NCI-H1436 treated with DMSO at 0.1 percent for 48 hours (cell line): ENCODE measurements around the gene CXorf65.

Source experiments
- DNase-seq: peaks from one replicate; lab custom pipeline; 2025; lab: John Stamatoyannopoulos, UW

The CXorf65 gene

DNA sequence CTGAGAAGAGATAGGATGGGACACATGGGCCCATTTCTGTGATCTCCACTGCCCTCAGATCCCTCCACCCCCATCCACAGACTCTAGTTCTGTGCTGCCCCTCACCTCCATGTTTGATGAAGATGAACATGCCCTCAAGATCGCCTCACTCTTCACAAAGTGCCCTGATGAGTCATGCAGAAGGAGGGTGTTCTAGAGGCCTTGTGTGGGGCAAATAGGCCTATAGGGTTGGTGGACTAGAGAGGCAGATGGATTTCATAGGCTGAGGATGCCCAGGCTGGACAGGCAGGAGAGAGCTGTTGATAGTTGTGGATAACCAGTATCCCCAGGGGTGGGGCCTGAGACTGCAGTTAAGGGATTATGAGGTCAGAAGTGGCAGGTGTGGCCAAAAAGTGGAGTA is at the start of gene CXorf65:
Gene CXorf65, minus strand, starts transcription at position 314 of the 400 bp plus-strand sequence. Its CDS starts 184 bp downstream, at position 130.
- no peak for DNase-seq

DNA sequence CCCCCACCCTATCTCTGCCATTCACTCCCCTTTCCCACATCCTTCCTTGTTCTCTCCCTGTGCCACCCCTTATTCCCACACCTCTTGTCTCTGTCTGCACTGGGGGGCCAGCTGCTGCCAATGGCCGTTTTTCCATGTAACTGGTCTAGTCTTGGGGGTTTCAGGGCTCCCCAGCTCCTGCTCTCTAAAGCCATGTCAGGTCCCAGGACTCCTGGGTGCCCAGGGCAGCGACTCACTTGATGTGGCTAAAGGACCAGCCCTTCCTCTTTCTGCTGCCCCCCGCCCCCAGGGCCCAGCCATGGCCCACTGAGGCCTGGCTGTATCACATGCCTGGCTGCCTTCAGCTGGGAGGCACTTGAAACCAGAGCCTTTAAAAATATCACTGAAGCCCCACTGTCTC is 48.1 kb upstream of the CXorf65 start:
- no peak for DNase-seq

DNA sequence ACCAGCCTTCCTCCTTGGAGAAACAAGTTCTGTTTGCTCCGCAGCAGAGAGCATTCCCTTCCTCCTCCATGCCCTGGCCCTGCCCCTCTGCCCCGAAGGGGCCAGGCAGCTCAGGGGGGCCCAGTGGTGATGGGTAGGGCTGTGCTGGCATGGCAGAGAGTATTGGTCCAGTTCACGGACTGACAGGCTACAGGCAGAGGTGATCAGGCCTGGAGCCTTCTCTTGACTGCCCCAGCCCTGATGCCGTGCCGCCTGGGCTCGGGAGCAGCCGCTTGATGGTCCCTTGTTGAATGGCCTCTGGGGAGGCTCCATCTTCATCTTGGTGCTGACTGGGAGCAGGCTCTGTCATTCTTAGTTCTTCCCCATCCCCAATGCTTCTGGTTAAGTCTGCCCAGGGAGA is 47.7 kb upstream of the CXorf65 start:
- DNase-seq: no peak

DNA sequence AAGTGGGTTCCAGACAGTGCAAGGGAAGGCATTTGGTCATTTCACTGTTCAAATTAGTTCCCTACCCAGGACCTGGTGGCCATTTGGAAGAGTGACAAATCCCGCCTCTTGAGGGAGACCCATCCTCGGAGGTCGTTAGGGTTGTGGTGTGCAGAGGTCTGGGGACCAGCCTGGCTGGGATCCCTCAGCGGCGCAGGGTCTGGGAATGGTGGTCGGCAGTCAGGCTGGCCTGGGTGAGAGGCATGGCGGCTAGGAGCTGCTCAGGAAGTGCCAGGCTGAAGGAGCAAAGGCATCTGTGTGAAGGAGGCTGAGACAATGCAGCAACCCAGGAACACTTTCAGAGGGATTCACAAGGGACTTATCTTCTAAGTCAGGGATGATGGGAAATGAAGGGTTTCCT is 44.8 kb upstream of the CXorf65 start:
- no peak for DNase-seq

DNA sequence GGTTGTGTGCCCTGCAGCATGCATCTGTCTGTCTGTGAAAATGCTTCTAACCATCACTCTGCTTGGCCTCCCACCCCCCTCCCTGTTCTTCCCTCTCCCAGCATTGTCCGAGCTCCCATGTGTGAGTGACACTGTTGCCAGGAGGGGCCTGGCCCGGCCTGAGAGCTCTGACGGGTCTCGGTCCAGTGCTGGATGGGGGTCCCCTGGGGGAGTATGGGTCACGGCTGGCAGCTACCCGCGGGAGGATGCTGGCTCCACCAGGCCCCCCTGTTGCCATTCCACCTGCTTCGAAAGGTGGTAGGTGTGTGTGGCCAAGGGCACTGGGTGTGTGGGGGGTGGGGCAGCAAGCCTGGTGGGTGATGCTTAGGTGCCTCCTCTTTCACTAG is 41.7 kb upstream of the CXorf65 start:
- DNase-seq: no peak

DNA sequence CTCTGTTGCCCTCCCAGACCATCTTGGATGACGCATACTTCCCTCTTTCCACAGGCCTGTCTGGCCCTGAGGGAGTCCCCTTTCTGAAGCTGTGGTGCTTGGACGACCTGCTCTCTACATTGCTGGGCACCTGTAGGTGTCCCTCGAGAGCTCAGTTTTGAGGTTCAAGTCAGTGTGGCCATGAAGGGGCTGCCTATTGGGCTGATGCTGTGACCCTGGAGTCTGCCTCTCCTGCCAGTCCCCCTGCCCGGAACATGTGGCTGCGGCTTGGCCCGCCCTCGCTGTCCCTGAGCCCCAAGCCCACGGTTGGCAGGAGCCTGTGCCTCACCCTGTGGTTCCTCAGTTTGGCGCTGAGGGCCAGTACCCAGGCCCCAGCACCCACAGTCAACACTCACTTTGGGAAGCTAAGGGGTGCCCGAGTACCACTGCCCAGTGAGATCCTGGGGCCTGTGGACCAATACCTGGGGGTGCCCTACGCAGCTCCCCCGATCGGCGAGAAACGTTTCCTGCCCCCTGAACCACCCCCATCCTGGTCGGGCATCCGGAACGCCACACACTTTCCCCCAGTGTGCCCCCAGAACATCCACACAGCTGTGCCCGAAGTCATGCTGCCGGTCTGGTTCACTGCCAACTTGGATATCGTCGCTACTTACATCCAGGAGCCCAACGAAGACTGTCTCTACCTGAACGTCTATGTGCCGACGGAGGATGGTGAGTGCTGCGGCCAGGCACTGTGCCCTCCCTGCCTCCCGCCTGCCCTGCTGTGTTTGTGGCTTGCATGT is 41.1 kb upstream of the CXorf65 start:
- DNase-seq: no peak

DNA sequence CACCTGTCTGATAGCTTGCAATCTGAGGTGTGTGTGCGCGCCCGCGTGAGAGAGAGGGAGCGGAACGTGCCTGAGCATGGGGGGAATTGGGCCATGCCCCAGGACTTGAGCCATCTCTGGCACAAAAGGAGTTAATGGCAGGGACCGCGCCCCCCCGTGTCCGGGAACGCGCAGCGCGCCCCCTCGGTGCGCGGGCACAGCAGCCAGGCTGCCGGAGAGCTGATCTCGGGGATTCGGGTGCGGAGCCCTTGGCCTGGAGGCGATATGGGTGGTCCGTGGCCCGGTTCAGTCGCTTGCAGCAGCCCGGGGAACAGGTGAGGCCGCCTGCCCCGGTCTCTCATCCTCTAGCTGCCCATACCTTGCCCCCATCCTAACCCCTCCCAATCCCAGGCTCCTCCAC is 38.1 kb upstream of the CXorf65 start, which contains the start of gene NLGN3:
Gene NLGN3, plus strand, starts transcription at position 191 of the 400 bp plus-strand sequence. CDS start 2,909 bp downstream, outside the sequence.
- DNase-seq: no peak

DNA sequence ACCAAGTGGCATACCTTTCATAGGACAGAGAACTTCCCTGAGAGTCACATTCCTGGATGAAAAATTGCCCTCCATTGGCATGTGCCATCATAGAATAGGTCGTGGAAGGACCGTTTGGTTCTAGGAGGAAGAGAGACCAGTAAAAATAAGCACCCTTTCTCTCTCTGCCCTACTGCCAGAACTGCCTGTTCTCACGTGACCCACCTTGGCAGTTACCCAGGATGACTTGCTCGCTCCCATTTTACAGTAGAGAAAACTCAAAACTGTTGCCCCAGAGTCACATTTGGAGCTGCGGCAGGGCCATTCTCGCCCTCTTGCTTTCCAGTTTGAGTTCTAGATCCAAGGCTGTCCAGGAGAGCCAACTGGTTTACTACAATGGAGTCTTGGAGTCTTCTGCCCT is 37.0 kb upstream of the CXorf65 start:
- no peak for DNase-seq

DNA sequence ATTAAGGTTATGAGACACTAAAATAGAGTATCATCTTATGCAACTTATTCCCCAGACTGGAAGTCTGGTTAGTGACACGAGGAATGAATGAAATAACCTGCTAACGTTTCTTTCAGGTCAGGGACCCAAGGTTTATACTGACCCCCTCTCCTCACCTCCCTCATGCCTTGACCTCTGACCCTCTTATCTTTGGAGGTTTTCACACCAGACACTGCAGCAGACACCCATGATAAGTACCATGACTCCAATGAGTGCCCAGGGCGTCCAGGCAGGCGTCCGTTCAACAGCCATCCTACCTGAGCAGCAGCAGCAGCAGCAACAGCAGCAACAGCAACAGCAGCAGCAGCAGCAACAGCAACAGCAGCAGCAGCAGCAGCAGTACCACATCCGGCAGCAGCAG is 33.9 kb upstream of the CXorf65 start:
- no peak for DNase-seq

DNA sequence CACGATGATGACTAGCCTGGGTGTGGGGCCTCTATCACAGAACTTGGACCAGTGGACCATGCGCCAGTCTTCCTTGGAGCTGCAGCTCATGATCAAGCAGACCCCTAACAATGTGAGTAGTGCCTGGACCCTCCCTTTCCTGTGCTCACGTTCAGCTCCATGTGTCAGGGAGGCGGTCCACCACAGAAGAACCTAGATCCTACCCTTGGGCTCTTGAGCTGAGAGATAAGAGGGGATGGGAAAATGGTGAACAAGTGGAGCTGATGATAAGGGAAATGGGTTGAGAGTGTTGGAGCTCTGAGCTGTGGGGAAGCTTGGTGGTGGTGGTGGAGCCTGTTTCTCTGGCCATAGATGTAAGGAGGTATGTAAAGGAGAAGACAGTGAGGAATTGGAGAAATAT is 25.0 kb upstream of the CXorf65 start:
- DNase-seq: no peak

DNA sequence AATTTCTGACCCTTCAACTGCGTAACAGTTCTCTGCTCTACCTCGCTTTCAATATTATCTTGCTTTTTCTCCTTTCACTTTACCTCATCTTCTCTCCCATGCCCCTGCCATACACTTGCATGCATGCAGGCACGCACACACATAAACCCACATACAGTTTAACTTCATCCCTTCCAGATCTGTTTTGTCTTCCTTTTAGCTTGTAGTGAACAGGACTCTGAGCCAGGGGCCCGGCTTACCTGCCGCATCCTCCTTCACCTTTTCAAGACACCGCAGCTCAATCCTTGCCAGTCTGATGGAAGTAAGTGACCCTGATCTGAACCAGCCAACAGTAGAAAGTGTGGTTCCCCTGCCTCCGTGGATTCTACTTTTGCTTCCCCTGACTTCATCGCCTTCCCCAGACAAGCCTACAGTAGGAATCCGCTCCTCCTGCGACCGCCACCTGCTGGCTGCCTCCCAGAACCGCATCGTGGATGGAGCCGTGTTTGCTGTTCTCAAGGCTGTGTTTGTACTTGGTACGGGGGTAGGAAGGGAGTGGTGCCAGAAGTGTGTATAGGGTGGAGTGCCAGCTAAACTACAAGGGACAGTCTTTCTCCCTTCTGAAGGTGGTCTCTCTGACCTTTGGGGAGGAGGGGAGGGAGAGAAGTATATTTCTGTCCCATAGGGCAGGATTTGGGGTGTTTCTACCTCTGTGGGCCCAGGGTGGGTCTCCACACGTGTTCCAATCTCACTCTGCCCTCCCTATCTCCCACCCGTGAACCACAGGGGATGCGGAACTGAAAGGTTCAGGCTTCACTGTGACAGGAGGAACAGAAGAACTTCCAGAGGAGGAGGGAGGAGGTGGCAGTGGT is 22.6 kb upstream of the CXorf65 start:
- no peak for DNase-seq

DNA sequence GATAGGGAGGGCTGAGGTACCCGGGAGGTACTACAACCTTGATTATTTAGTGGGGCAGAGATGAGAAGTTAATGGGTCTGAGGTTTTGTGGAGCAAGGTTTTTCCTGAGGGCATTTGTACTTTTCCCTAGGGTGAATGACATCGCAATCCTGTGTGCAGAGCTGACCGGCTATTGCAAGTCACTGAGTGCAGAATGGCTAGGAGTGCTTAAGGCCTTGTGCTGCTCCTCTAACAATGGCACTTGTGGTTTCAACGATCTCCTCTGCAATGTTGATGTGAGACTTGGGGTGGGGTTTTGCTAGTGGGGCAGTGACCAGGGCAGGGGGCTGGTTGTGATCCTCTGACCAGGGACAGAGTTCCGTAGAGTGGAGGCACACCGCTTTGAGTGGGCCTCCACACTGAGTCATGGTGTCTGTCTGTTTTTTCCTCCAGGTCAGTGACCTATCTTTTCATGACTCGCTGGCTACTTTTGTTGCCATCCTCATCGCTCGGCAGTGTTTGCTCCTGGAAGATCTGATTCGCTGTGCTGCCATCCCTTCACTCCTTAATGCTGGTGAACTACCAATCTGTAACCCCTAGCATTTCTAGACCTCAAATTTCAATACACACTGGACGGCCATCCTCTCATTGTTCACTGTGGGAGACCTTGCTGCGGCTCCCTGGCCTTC is 21.8 kb upstream of the CXorf65 start:
- DNase-seq: no peak

DNA sequence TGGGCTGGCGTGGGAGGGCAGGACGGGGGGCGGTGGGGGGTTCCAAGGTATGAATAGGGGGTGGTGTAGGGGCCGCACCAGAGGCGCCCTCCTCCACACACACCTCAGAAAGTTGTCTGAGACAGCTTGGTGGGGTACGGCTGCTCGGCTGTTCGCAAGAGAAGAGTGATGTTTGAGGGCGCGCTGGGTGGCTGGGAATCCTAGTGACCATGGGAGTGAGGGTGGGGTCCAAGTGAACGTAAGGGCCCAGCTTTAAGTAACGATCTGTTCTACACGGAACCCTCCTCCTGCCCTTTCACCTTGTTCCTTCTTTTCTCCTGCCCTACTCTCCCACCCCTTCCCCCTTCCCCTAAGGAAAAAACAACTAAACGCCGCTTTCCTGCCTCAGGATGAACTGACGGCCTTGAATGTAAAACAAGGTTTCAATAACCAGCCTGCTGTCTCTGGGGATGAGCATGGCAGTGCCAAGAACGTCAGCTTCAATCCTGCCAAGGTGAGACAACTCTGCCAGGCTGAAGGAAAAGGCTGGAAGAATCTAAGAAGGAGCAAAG is 12.5 kb upstream of the CXorf65 start:
- no peak for DNase-seq

DNA sequence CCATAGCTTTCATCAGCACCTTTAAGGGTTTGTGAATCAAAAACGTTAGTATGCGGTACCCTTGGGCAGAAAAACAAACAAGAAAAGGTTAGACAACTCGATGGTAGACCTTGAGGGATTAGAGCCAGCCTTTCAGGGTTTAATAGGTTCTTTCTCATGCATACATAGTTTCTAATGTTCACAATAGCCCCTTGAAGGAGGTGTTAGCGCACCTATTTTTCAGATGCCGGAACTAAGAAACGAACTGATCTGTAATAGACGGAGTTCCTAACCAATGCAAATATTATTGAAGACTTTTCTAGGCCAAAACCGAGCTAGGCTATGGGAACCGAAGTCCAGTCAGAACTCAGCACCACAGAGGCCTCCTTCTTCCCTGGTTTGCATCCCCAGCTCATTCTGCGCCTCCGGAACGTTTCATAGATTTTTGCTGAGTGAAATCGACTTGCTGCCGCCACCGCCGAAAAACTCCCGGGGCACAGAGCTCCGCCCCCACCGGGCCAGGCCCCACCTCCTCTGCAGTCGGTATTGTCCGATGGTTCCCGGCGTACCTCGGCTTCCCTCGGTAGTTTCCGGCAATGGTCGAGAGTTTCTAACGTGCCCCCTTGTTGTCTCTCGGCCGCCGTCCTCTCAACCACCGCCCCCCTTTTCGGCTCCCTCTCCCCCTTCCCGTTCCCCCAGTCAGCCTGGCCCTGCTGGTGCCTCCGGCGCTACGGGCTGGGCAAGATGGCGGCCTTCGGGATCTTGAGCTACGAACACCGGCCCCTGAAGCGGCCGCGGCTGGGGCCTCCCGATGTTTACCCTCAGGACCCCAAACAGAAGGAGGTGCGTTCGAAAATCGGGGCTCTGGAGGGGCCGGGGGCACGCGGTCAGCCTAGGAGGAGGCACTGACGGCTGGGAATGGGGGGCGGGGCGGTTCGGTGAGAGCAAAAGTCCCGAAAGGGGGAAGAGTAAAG is 11.8 kb upstream of the CXorf65 start, which contains the start of gene MED12:
Gene MED12, plus strand, starts transcription at position 565 of the 953 bp plus-strand sequence. Its CDS starts 159 bp downstream, at position 724.
- DNase-seq: peak; percentile 14

DNA sequence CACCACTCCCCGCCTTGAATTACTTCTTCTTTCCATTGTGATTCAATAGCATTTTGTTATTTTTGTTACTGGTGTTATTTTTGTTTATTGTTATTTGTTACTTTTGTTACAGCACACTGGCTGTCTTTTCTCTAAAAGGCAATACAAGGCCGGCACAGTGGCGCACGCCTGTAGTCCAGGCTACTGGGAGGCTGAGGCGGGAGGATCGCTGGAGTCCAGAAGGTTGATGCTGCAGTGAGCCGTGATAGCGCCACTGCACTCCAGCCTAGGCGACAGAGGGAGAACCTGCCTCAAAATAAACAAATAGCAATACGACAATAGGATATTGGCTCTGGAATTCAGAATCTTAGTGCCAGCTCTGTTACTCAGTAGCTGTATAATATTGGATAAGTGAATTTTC is 10.8 kb upstream of the CXorf65 start:
- no peak for DNase-seq

DNA sequence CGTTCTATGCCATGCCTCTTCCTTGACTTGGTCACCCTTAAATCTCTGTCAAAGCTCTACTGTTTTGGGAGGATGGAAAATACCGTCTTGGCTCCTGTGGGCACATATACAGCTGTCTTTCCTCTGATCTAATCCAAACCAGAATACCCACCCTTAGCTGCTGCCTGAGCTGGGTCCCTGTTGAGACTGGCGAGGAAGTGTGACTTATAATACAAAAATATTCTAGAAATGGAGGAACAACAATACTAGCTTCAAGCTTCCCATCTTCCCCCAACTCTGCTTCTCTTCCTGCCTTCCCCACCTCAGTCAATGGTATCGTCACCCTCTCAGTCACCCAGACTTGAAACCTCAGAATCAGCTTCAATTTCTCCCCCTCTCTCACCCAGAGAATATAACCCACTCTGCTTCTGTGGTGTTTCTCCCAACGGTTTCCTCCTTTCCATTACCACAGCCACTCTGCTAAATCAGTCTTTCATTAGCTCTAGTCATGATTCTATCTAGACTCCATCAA is 5.4 kb upstream of the CXorf65 start:
- DNase-seq: no peak

DNA sequence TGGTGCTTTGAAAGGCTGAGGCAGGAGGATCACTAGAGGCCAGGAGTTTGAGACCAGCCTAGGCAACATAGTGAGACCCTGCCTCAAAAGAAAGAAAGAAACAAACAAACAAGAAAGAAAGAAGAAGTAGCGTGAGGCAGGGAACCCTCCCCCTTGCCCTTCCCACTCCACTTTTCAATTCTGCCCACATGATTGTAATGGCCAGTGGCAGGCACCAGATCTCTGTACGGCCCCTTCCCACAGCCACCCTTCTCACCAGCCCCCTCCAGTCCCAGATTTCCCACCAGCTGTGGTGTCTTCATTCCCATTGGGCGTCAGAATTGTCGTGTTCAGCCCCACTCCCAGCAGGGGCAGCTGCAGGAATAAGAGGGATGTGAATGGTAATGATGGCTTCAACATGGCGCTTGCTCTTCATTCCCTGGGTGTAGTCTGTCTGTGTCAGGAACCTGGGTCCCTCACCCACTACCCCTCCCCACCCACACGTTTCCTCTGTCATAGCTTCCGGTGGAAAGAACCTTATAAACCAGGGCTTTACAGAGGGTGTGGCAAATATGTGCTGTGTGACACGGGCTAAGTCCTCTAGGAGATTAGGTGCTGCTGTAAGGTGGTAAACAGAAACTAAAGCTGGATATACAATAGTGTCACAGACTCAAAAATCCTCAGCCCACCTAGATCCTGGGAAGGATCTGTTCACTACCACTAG is 4.8 kb upstream of the CXorf65 start, which contains the start of gene IL2RG:
Gene IL2RG, minus strand, starts transcription at position 437 of the 703 bp plus-strand sequence. Its CDS starts 38 bp downstream, at position 399.
- DNase-seq: no peak

DNA sequence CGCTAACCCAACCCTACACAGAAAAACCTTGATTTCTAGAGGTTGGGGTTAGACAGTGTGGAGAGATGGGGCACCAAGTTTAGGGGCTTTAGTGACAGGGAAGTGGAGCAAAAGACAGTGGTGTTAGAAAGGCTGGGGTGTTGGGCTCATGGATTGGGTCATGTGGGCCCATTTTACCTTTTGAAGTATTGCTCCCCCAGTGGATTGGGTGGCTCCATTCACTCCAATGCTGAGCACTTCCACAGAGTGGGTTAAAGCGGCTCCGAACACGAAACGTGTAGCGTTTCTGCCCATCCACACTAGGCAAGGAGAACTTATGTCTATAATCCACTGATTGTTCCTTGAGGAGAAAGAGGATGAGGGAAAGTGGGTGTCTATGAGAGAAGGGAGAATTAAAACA is 2.5 kb upstream of the CXorf65 start:
- no peak for DNase-seq

DNA sequence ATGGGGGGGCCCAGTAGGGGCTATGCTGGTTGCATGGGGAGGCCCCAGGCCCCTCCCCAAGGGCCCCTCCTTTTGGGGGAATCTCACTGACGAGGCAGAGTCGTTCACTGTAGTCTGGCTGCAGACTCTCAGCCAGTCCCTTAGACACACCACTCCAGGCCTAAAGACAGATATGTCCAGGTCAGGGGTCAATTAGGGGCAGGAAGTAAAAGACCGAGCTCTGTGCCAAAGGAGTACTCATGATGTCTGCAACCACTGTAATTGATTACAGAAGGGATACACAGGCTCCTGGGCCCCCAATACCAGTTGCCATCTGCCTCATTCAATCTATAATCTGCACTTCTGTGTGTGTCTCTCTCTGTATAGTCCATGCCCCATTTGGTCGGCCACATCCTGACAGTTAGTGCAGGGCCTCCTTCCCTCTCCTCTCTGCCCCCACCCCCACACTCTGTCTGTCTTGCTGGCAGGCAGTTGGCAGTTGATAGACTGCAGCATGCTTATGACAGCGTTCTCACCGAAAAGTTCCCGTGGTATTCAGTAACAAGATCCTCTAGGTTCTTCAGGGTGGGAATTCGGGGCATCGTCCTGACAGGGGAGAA is 1.3 kb upstream of the CXorf65 start:
- no peak for DNase-seq

DNA sequence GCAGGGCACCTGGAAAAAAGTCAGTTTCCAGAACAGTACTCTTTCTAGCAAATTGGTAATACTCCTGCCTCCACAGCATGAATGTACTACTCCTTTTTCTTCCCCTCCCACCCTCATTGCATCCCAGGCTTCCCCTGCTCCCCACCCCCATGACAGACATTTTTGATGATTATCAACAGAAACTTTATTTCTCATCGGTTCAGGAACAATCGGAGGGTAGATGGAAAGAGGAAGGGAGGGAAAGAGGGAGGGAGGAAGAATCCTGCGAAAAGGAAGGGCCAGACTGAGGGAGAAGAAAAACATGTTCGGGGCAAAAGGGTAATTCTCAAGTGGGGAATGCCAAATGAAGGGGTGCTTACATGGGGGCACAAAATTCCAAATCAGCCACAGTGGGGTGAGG is 705 bp upstream of the CXorf65 start:
- no peak for DNase-seq
